ENCODE data around the gene GALNT4. TPM values are rescaled to one million over a fixed set of nuclear protein-coding genes. Genes with fewer than 3 reads are reported as not detected.

Gene GALNT4
- total RNA-seq, 1 donor from 2014 or later, result 2.8 TPM

DNA sequence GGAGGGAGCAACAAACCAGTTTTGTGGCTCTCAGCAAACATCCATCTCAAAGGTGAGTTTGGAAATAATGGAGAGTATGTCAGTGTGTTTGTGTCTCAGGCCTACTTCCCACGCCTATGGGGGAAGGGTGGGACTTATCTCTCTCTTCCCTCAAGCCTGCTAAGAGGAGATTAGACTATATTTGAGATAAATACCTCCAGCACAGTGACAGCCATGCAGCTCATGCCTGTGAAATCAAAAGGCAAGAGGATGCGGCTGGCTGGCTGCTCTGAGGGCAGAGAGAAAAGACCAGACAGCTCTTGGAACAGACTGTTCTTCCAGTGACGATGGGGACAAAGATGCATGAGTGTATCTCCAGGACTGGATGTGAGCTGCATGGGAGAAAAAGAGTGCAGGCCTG, 16.0 kb upstream of the GALNT4 start:
- Histone ChIP-seq H3K4me2 (no peak overlapping the region), H3K9ac (no peak overlapping the region), H2AFZ (replicated peaks) (no peak overlapping the region), H3K79me2 (ENCODE audit: low read depth) (no peaks in the 10 kb centered on the region), H3K4me3 (no peak overlapping the region), H3K27ac (no peak overlapping the region), H3F3A (ENCODE audit: low read depth) (peaks cover 31% of the 10 kb centered on the region), H3K9me3 (ENCODE audit: low read depth) (no peaks in the 10 kb centered on the region), H4K20me1 (ENCODE audit: low read depth) (no peaks in the 10 kb centered on the region), H3K27me3 (no peaks in the 10 kb centered on the region), H3K36me3 (no peaks in the 10 kb centered on the region), H3K4me1 (peaks cover 28% of the 10 kb centered on the region)
- DNase-seq (ENCODE audit: low spot score), result no peak
- H3K4me1 Mint-ChIP-seq, result peaks cover 52% of the 10 kb centered on the region
- TF ChIP-seq EZH2phosphoT487 (IDR thresholded peaks at IDR 0.05), result no peak
- TF ChIP-seq, protein P1, sequence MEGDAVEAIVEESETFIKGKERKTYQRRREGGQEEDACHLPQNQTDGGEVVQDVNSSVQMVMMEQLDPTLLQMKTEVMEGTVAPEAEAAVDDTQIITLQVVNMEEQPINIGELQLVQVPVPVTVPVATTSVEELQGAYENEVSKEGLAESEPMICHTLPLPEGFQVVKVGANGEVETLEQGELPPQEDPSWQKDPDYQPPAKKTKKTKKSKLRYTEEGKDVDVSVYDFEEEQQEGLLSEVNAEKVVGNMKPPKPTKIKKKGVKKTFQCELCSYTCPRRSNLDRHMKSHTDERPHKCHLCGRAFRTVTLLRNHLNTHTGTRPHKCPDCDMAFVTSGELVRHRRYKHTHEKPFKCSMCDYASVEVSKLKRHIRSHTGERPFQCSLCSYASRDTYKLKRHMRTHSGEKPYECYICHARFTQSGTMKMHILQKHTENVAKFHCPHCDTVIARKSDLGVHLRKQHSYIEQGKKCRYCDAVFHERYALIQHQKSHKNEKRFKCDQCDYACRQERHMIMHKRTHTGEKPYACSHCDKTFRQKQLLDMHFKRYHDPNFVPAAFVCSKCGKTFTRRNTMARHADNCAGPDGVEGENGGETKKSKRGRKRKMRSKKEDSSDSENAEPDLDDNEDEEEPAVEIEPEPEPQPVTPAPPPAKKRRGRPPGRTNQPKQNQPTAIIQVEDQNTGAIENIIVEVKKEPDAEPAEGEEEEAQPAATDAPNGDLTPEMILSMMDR (IDR thresholded peaks at IDR 0.05), result no peak
- no peak for TF ChIP-seq EZH2 (IDR thresholded peaks at IDR 0.05)
- H3K36me3 Mint-ChIP-seq, result no peaks in the 10 kb centered on the region
- no peaks in the 10 kb centered on the region for H3K9me3 Mint-ChIP-seq
- peaks cover 7% of the 10 kb centered on the region for H3K27me3 Mint-ChIP-seq (ENCODE audit: insufficient read depth, low read depth)
- H3K27ac Mint-ChIP-seq, result no peak overlapping the region
- no peak overlapping the region for H3K4me3 Mint-ChIP-seq

DNA sequence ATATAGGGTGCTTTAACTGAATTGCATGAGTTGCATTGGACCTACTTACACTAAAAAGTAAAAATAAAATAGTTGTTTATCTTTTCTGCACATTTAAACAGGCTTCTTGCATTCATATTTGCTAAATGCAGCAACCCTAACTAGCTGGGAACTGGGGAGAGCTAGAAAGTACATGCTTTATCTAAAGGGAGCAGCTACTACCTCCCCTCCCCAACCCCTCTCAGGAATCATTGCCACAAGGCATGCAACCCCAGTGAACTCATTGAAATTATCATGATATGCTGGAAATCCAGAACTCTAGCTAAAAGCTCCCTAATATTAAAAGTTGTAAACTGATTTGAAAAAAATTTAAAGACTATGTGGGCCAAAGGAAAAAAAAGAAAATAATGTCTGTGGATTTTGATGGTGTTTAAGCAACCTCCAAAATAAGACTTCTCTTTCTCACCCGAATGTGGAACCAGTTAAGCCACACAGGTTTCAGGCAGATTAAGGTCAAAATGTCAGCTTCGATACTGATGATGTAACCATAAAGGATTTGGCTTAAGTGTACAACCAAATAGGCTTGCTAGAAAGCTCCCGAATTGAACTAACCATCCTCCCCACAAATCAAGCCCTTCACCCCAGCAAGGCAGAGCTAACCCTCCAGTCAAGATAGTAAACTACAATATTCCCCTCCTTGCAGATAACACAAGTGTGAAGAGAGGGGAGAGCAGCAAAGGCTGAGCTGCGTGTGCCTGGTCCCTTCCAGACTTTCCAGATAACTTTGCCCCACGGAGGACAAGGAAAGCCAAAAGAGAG, 15.0 kb upstream of the GALNT4 start:
- H4K20me1 ChIP-seq (ENCODE audit: low read depth), result no peaks in the 10 kb centered on the region
- no peaks in the 10 kb centered on the region for H3K27me3 ChIP-seq
- H3K79me2 ChIP-seq (ENCODE audit: low read depth), result no peaks in the 10 kb centered on the region
- no peak overlapping the region for H3K27ac ChIP-seq
- no peak overlapping the region for H3K4me2 ChIP-seq
- Mint-ChIP-seq H3K27ac (no peak overlapping the region), H3K4me3 (no peak overlapping the region), H3K36me3 (no peaks in the 10 kb centered on the region), H3K4me1 (peaks cover 43% of the 10 kb centered on the region), H3K27me3 (ENCODE audit: insufficient read depth, low read depth) (peaks cover 7% of the 10 kb centered on the region), H3K9me3 (no peaks in the 10 kb centered on the region)
- H3K9ac ChIP-seq, result no peak overlapping the region
- no peak overlapping the region for H2AFZ ChIP-seq (replicated peaks)
- no peak overlapping the region for H3K4me3 ChIP-seq
- H3K4me1 ChIP-seq, result peaks cover 21% of the 10 kb centered on the region
- H3K9me3 ChIP-seq (ENCODE audit: low read depth), result no peaks in the 10 kb centered on the region
- DNase-seq (ENCODE audit: low spot score), result no peak
- H3K36me3 ChIP-seq, result no peaks in the 10 kb centered on the region
- peaks cover 24% of the 10 kb centered on the region for H3F3A ChIP-seq (ENCODE audit: low read depth)
- TF ChIP-seq EZH2 (IDR thresholded peaks at IDR 0.05), result no peak
- TF ChIP-seq EZH2phosphoT487 (IDR thresholded peaks at IDR 0.05), result no peak
- TF ChIP-seq, protein P1 (IDR thresholded peaks at IDR 0.05), result no peak

DNA sequence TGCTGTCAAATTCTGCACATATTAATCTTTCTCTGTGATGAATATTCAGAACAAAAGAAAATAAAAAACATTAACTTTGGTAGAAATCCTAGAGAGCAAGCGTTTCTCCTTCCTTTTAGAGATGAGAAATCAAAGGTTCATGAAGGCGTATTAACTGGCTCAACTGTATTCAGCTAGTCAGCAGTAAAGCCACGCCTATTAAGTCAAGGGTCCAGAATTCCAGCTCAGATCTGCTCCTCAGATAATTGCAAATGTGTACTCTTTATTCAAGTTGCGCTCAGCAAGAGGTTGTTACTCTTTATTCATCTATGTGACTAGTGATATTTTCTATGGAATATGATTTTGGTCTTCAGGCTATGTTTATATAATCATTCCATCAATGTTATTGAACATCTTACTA, 14.3 kb upstream of the GALNT4 start:
- no peak overlapping the region for H3K4me3 ChIP-seq
- no peak overlapping the region for H3K27ac ChIP-seq
- Mint-ChIP-seq H3K36me3 (no peaks in the 10 kb centered on the region), H3K27me3 (ENCODE audit: insufficient read depth, low read depth) (peaks cover 7% of the 10 kb centered on the region), H3K4me1 (peaks cover 36% of the 10 kb centered on the region), H3K4me3 (no peak overlapping the region), H3K9me3 (no peaks in the 10 kb centered on the region), H3K27ac (no peak overlapping the region)
- H3K9me3 ChIP-seq (ENCODE audit: low read depth), result no peaks in the 10 kb centered on the region
- no peak overlapping the region for H3K9ac ChIP-seq
- peaks cover 15% of the 10 kb centered on the region for H3K4me1 ChIP-seq
- TF ChIP-seq EZH2 (IDR thresholded peaks at IDR 0.05), result no peak
- TF ChIP-seq, protein P1 (IDR thresholded peaks at IDR 0.05), result no peak
- no peak for TF ChIP-seq EZH2phosphoT487 (IDR thresholded peaks at IDR 0.05)
- DNase-seq (ENCODE audit: low spot score), result no peak
- no peak overlapping the region for H2AFZ ChIP-seq (replicated peaks)
- H3K36me3 ChIP-seq, result no peaks in the 10 kb centered on the region
- no peaks in the 10 kb centered on the region for H3K79me2 ChIP-seq (ENCODE audit: low read depth)
- no peak overlapping the region for H3K4me2 ChIP-seq
- no peaks in the 10 kb centered on the region for H4K20me1 ChIP-seq (ENCODE audit: low read depth)
- peaks cover 16% of the 10 kb centered on the region for H3F3A ChIP-seq (ENCODE audit: low read depth)
- H3K27me3 ChIP-seq, result no peaks in the 10 kb centered on the region
